ENCODE data around the gene ZNF484. TPM values are rescaled to one million over a fixed set of nuclear protein-coding genes. Genes with fewer than 3 reads are reported as not detected.
"Not testable (repeated sequence)": the region's sequence is repeated elsewhere in the genome, so short reads cannot be mapped to it uniquely, and the experiment has no call there.

ZNF484 gene
- total RNA-seq, result 10 to 100 TPM; 10.1 to 10.8 TPM
- long read RNA-seq, donor 1, partial matches to known transcripts, result 0 of 2 reads
- long read RNA-seq, donor 1, other reads (novel, unspliced or antisense), result 2 of 2 reads
- long read RNA-seq, donor 2, partial matches to known transcripts, result 0 of 3 reads
- long read RNA-seq, donor 2, other reads (novel, unspliced or antisense), result 2 of 3 reads

- intact Hi-C loops (cut with DNase I), result no loop called here
- DNase-seq (ENCODE audit: low spot score), result peak; percentile 99
These were observed at the start of gene ZNF484 for GRCh38 chr9:92877531-92878430. ZNF484 (minus strand) TSS chr9:92878038; CDS start chr9:92875029, 3,009 bp downstream.

- intact Hi-C loops (cut with DNase I), result no loop called here
- no peak for DNase-seq (ENCODE audit: low spot score)
These were observed 42.6 kb upstream of the ZNF484 start for GRCh38 chr9:92920437-92920836.

GRCh38 chr9:92917176-92917800 lies 39.5 kb upstream of the ZNF484 start:
- intact Hi-C loops (cut with DNase I), result no loop called here
- no peak for DNase-seq (ENCODE audit: low spot score)

- DNase-seq (ENCODE audit: low spot score), result peak; percentile 77
- intact Hi-C loops (cut with DNase I), result no loop called here
These were observed 34.0 kb upstream of the ZNF484 start for GRCh38 chr9:92911511-92912475.

GRCh38 chr9:92905137-92905536 lies 27.3 kb upstream of the ZNF484 start:
- DNase-seq (ENCODE audit: low spot score); intact Hi-C loops (cut with DNase I): not testable (repeated sequence)

- intact Hi-C loops (cut with DNase I), result no loop called here
- DNase-seq (ENCODE audit: low spot score), result no peak
These were observed 19.5 kb upstream of the ZNF484 start for GRCh38 chr9:92897323-92897722.

GRCh38 chr9:92895812-92896436 lies 18.1 kb upstream of the ZNF484 start:
- DNase-seq (ENCODE audit: low spot score), result no peak
- intact Hi-C loops (cut with DNase I), result no loop called here

GRCh38 chr9:92894711-92895362 lies 17.0 kb upstream of the ZNF484 start:
- DNase-seq (ENCODE audit: low spot score), result no peak
- intact Hi-C loops (cut with DNase I), result no loop called here

- intact Hi-C loops (cut with DNase I); DNase-seq (ENCODE audit: low spot score): not testable (repeated sequence)
These were observed 16.2 kb upstream of the ZNF484 start for GRCh38 chr9:92893916-92894610.

GRCh38 chr9:92892276-92892675 lies 14.4 kb upstream of the ZNF484 start:
- DNase-seq (ENCODE audit: low spot score); intact Hi-C loops (cut with DNase I): not testable (repeated sequence)

GRCh38 chr9:92890761-92891160 lies 12.9 kb upstream of the ZNF484 start:
- no peak for DNase-seq (ENCODE audit: low spot score)
- intact Hi-C loops (cut with DNase I), result no loop called here

- intact Hi-C loops (cut with DNase I), result no loop called here
- no peak for DNase-seq (ENCODE audit: low spot score)
These were observed 10.1 kb upstream of the ZNF484 start for GRCh38 chr9:92887880-92888338.

- intact Hi-C loops (cut with DNase I); DNase-seq (ENCODE audit: low spot score): not testable (repeated sequence)
These were observed 9.2 kb upstream of the ZNF484 start for GRCh38 chr9:92886846-92887610.

- DNase-seq (ENCODE audit: low spot score); intact Hi-C loops (cut with DNase I): not testable (repeated sequence)
These were observed 6.0 kb upstream of the ZNF484 start for GRCh38 chr9:92883666-92884405.

GRCh38 chr9:92882276-92882675 lies 4.4 kb upstream of the ZNF484 start:
- DNase-seq (ENCODE audit: low spot score), result no peak
- intact Hi-C loops (cut with DNase I), result no loop called here

GRCh38 chr9:92875373-92875772 lies 2.5 kb downstream of the ZNF484 start:
- no peak for DNase-seq (ENCODE audit: low spot score)
- intact Hi-C loops (cut with DNase I), result no loop called here
